GM10847 (cell line): ENCODE data around the gene TEAD1.

Experiments used
- POLR2A ChIP-seq: IDR thresholded peaks from 2 replicates; pipeline ENCODE4 v1.6.1; 2011; ENCODE audit not compliant: insufficient read length; ENCODE audit errors: extremely low read depth

The TEAD1 gene

DNA sequence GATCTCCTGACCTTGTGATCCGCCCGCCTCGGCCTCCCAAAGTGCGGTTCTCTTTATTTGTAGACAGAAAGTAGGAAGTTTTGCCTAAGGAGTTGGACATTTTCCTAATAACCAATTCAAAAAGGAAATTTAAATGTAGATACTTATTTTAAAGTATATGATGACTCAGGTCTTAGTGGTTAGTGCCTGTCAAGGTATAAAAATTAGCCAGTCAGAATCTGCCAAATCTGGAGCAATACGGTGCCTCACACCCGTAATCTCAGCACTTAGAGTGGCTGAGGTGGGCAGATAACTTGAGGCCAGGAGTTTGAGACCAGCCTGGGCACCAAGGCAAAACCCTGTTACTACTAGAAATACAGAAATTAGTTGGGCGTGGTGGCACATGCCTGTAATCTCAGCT lies 248.2 kb downstream of the TEAD1 start:
- TF ChIP-seq POLR2A, result no peak

DNA sequence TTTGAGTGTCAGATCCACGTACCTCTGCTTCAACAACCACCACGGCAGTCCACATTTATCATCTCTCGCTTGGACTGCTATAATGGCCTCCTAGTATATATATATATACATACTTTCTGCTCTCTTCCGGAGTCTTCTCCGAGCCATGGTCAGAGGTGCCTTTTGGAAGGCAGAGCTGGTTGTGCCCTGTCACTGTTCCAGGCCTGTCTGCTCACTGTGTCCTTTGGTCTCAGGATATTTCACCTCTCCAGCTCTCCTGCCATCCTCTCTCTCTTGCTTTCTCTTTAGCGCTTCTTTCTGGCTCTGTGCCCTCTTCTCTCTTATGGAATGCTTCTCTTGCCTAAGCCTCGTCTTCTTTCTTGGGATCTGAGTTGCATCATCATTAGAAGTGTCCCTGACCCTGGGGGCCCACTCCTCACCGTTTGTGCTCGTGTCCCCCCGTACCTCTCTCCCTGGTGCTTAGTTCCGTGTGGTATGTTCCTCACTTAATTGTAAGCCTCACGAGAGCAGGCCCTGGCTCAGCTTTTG lies 248.8 kb downstream of the TEAD1 start:
- TF ChIP-seq POLR2A, result no peak

DNA sequence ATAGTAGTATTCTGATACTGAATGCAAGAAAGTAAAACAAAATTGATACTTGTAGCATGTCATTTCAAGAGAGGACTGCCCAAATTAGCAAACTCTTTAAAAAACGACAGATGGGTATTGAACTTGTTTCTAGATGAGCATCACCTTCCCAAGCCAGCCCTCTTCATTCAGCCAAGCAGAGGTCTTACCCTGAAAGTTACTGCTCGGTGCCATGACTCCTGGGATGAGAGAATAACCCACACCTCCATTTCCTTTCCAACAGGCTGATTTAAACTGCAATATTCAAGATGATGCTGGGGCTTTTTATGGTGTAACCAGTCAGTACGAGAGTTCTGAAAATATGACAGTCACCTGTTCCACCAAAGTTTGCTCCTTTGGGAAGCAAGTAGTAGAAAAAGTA lies 250.4 kb downstream of the TEAD1 start:
- no peak for TF ChIP-seq POLR2A

DNA sequence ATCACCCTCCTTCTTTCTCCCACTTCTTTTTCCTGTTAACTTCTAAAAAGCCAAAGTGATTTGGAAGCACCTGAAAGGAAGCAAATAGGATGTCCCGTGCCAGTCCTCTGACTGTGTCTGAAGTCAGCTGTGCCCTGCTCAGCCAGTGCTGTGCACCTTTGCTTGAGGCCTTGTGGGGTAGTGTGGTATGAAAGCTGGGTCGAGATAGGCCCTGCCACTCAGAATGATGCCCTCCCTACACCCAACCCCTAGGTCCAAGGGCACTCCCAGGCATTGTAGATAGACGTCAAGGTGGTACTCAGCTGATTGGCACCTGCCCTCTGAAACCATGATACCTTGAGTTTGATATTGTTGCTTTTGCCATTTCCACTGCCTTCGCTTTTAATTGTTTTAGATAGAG lies 251.3 kb downstream of the TEAD1 start:
- TF ChIP-seq POLR2A, result no peak

DNA sequence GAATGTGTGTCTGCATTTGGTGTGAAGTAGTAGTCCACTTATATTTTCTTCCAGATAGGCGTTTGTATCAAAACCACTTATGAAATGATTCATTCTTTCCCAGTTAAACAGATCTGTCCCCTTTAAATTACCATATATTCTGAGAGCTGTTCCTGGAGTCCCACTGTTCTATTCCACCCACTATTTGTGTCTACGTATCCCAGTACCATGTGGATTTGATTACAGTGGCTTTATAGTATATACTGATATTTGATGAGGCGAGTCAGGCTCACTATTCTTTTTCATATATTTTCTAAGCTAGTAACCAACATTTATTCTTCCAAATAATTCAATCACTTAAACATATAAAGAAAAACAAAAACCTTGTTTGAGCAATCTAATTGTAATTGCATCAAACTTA lies 253.0 kb downstream of the TEAD1 start:
- no peak for TF ChIP-seq POLR2A

DNA sequence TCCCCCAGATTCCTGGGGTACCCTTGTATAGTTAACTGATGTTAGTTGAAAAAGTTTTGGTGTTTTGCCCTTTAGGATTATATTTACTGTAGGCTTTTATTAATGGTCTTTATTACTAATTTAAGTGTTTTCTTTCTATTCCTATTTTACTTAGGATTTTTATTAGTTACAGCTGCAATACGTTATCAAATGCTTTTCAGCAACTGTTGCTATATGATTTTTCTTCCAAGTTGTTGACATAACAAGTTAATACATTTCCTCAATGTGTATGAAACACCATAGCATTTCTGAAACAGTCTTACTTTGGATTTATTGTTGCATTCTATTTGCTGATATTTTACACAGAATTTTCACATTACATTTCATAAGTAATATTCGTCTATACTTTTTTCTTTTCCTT lies 253.7 kb downstream of the TEAD1 start:
- no peak for TF ChIP-seq POLR2A

DNA sequence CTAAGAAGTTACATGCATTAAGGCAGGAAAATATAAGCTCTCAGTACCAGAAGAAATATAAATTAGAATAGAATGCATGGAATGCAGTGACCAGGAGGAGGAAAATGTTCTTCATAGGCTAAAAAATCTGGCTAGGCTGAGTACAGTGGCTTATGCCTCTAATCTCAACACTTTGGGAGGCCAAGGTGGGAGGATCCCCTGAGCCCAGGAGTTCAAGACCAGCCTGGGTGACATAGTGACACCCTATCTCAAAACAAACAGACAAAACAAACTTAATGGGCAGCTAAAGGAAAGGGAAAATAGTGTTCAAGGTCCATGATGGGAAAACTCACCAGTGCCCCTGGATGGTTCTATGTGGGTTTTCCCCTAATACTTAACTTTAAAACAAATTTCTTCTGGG lies 256.6 kb downstream of the TEAD1 start:
- TF ChIP-seq POLR2A, result no peak

DNA sequence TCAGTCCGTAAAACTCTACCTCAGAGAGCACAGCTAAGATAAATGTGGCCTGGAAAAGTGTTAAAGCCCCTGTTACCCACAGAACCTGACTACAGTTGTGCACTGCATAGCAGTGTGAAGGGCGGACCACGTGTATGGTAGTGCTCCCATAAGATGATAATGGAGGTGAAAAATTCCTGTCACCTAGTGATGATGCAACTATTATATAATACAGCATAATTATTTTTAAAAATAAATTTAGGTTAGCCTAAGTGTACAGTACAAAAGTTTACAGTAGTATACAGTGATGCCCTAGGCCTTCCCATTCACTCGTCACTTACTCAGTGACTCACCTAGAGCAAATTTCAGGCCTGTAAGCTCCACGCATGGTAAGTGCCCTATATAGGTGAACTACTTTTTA lies 258.3 kb downstream of the TEAD1 start:
- no peak for TF ChIP-seq POLR2A

DNA sequence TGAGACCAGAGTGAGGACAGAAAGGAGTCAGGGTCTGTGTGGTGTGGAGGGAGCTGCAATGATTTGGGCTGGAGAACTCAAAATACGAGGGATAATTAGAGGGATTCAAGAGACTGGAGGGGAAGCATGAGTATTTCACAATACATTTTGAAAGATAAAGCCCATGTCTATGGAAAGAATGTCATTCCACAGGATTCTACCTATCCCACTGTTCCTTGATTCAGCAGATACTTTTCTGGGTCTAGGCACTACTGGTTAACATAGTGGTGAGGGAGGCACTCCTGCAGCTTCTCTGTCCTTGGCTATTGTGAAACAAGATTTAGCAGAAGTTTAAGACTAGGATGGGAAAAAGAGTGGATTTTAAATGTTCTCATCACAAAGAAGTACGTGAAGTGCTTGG lies 262.0 kb downstream of the TEAD1 start:
- TF ChIP-seq POLR2A, result no peak

DNA sequence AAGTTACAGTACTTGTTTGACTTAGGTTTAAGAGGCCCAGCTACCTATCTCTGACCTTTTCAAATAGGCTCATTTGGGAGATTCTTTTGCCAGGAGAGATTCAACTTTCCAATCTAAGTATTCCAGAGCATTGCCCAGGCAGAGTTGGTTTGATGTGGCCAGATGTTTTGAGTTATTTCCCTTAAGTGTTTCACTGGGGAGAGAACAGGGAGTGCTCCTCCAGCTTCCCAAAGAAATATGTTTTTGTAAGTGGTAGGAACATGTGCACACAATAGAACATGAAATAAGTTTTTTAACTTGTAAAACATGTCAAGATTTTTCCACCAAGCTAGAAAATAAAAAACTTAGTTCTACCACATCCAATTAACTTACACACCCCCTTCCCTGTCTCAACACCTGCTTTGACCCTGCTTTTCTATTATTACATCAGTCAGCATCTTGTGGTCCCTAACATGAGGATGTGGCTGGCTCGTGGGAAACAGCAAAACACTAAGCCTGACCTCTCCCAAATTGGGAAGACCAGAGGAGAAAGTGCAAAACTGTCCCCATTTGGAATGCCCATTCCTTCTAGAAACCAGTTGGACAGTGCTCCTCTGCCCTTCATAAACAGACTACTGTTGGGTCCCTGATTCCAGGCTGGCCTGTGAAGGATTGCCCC lies 264.5 kb downstream of the TEAD1 start:
- TF ChIP-seq POLR2A, result no peak

DNA sequence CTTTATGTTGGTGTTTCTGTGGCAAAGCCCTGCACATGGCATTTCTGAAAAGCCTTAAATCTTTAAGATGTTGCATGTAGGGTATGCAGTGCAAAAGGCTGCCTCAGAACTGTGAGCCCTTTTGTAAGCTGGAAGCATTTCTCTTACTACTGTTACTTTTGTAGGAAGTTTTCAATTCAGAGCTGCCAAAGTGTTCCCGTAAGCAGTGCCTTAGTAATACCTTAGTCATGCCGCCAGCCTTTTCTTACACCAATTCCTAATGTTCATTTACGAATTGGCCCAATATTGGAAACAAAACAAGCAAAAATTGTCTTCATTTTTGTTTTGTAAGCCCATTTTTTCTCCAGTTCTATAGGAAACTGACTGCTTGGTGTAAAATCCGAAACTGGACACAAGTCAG lies 267.4 kb downstream of the TEAD1 start:
- TF ChIP-seq POLR2A, result no peak

DNA sequence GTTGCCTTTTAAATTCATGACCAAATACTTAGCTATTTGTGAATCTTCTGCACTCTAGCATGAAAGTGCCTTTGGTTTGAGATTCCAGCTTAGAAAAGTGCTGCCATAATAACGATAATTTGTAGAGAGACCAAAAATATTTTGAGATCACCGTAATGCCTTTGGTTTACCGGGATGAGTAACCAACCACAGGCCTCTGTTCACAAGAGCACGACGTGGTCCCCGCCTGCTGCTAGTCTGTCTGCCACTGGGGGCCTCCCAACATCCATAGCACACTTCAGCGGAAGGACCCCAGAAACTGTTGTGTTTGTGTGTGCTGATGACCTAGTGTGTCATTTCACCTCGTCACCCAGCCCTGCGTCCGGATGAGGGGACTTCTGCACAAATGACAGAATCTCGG lies 267.9 kb downstream of the TEAD1 start:
- TF ChIP-seq POLR2A, result no peak

DNA sequence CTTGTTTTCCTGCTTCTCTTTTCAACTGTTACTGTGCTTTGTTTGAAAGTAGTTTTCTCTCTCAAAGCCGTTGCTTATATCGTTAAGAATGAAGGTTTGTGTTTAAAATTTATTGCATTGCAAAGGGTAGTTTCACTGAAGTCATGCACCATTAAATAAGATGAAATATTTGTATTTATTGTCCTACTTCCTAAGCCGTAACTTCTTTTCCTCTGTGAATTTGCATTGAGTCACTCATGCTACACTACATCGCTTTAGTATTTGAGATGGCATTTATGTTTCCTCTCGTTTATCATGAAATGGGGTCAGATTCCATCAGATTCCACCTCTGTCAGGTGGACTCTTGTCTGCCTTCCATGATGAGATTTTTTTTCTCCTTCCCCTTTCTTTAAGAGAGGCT lies 269.1 kb downstream of the TEAD1 start:
- no peak for TF ChIP-seq POLR2A

DNA sequence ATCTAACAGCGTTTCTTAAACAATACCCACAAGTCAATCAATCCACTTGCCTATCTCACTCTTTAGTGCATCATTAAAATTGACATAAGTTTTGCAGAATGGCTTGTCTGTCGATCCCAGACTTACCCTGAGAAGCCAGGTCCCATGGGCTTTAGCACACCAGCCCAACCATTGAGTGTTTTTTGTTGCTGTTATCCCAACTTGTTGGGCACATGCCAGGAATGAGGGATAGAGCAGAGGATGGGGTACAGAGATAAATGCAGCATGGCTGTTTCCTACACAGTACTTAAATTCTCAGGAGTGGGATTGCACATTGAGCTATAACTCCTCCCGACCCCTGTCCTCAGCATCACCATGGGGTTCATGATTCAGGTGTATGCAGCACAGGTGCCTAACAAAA lies 270.7 kb downstream of the TEAD1 start:
- TF ChIP-seq POLR2A, result no peak

DNA sequence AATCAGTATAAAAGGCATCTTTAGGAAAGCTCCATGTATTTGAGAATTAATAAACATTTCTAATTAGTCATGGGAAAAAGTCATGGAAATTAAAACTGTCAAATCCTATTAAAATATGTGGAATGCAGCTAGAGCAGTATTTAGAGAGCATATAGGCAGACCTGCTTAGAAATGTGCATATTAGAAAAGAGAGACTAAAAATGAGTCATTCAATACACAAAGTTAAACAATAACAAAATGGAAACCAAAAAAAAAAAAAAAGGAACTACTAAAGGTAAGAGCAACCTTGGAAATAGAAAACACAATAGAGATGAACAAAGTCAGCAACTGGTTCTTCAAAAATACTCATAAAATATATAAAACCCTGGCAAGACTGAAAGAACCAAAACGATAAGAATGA lies 275.2 kb downstream of the TEAD1 start:
- no peak for TF ChIP-seq POLR2A

DNA sequence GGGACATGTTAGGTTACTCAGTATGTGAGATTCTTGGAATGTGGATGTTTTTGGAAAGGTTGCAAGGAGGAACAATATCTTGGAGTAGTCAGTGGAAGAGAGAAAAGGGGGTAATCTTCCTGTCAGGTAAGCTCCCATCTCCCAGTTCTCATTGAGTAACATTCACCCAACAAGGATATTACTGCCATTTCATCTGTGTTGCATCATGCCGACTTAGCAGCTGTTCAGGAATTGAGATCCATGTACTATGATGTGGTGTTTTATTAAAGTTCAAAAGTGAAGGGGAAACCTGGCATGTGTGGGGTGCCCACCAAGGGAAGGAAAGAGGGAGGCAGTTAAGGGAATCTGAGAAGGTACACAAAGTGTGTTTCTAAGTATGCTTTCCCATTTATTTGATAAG lies 276.4 kb downstream of the TEAD1 start:
- no peak for TF ChIP-seq POLR2A

DNA sequence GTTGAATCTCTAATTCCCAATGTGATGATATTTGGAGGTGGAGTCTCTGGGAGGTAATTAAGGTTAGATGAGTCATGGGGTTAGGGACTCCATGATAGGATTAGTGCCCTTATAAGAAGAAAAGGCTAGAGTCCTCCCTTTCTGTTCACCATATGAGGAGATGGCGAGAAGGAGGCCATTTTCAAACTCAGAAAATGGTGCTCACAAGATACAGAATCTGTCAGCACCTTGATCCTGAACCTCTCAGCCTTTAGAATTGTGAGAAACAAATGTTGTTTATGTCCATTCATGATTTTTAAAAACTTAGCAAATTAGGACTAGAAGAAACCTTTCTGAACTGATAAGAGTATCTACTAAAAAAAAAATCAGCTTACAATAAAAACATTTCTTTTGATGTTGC lies 277.2 kb downstream of the TEAD1 start:
- TF ChIP-seq POLR2A, result no peak
